SH-SY5Y (cell line): ENCODE data around the gene LDB2.

Experiments
- GATA2 ChIP-seq: IDR thresholded peaks from 2 replicates; pipeline ENCODE4 v1.6.1; 2011; ENCODE audit warnings: mild to moderate bottlenecking, low read depth, low read length
- GATA3 ChIP-seq: IDR thresholded peaks from 2 replicates; pipeline ENCODE4 v1.6.1; 2011; ENCODE audit warnings: low read depth, mild to moderate bottlenecking, low read length, moderate library complexity

- TF ChIP-seq GATA2 (no peak), GATA3 (no peak)
Measured at GRCh38 chr4:16884673-16885460, 13.6 kb downstream of the LDB2 start.
